ENCODE measurements around the gene CAT. TPM values are rescaled to one million over a fixed set of nuclear protein-coding genes. Genes with fewer than 3 reads are reported as not detected.

Gene CAT
- total and polyA plus RNA-seq, 2 donors (not counting 1 experiment from before 2014, with no cell fraction given) = 93.8 to 113 TPM

- DNase-seq (ENCODE audit: low read depth in 2 of 2) = no peak
- H3K27me3 ChIP-seq (ENCODE audit: control insufficient read depth, insufficient read depth, low read length) = no peaks in the 10 kb centered on the region
These were observed 13.4 kb upstream of the CAT start for GRCh38 chr11:34425360-34425759.

GRCh38 chr11:34425867-34426266 is 12.9 kb upstream of the CAT start:
- Histone ChIP-seq H3K27me3 (ENCODE audit: control insufficient read depth, insufficient read depth, low read length) (no peaks in the 10 kb centered on the region), H3K9ac (ENCODE audit: insufficient read depth, low read length) (no peak overlapping the region), H4K20me1 (ENCODE audit: control insufficient read depth, extremely low read depth, insufficient read depth, low read length) (no peaks in the 10 kb centered on the region), H3K79me2 (ENCODE audit: control insufficient read depth, insufficient read depth, low read length) (no peaks in the 10 kb centered on the region), H3K27ac (ENCODE audit: insufficient read depth, low read length) (no peak overlapping the region), H3K4me1 (ENCODE audit: control insufficient read depth, extremely low read depth, insufficient read depth, low read length) (peaks cover 9% of the 10 kb centered on the region), H3K36me3 (ENCODE audit: control insufficient read depth, insufficient read depth, low read length) (no peaks in the 10 kb centered on the region), H3K9me3 (ENCODE audit: control insufficient read depth, insufficient read depth, low read depth, low read length) (no peaks in the 10 kb centered on the region), H3K4me3 (replicated peaks in 1 of 4; ENCODE audit: control extremely low read depth in 1 of 4, insufficient read depth in 1 of 4, low read depth in 3 of 4, low read length in 4 of 4) (no peak overlapping the region), H3K4me2 (ENCODE audit: extremely low read depth, insufficient read depth, low read length) (no peak overlapping the region), H2AFZ (ENCODE audit: low read length) (no peak overlapping the region)
- TF ChIP-seq EZH2 (IDR thresholded peaks at IDR 0.05; ENCODE audit: low read length, missing control alignments) (no peak), CTCF (conservative IDR thresholded peaks at IDR 0.05 in 1 of 2, IDR thresholded peaks at IDR 0.05 in 1 of 2; ENCODE audit: low read depth in 1 of 2, low read length in 2 of 2) (no peak)
- DNase-seq (ENCODE audit: low read depth in 2 of 2) = peak in 1 of 2 donors; percentile 16

More at GRCh38 chr11:34425360-34425759, 13.4 kb upstream of the CAT start:
- Histone ChIP-seq H3K79me2 (ENCODE audit: control insufficient read depth, insufficient read depth, low read length) (no peaks in the 10 kb centered on the region), H3K36me3 (ENCODE audit: control insufficient read depth, insufficient read depth, low read length) (no peaks in the 10 kb centered on the region), H3K9me3 (ENCODE audit: control insufficient read depth, insufficient read depth, low read depth, low read length) (no peaks in the 10 kb centered on the region), H4K20me1 (ENCODE audit: control insufficient read depth, extremely low read depth, insufficient read depth, low read length) (no peaks in the 10 kb centered on the region), H3K9ac (ENCODE audit: insufficient read depth, low read length) (no peak overlapping the region), H3K4me1 (ENCODE audit: control insufficient read depth, extremely low read depth, insufficient read depth, low read length) (peaks cover 9% of the 10 kb centered on the region), H3K4me3 (replicated peaks in 1 of 4; ENCODE audit: control extremely low read depth in 1 of 4, insufficient read depth in 1 of 4, low read depth in 3 of 4, low read length in 4 of 4) (no peak overlapping the region), H3K4me2 (ENCODE audit: extremely low read depth, insufficient read depth, low read length) (no peak overlapping the region), H2AFZ (ENCODE audit: low read length) (no peak overlapping the region), H3K27ac (ENCODE audit: insufficient read depth, low read length) (no peak overlapping the region)
- TF ChIP-seq EZH2 (IDR thresholded peaks at IDR 0.05; ENCODE audit: low read length, missing control alignments) (no peak), CTCF (conservative IDR thresholded peaks at IDR 0.05 in 1 of 2, IDR thresholded peaks at IDR 0.05 in 1 of 2; ENCODE audit: low read depth in 1 of 2, low read length in 2 of 2) (no peak)

- H3K9me3 ChIP-seq (ENCODE audit: control insufficient read depth, insufficient read depth, low read depth, low read length) = no peaks in the 10 kb centered on the region
- H3K4me3 ChIP-seq (replicated peaks in 1 of 4; ENCODE audit: control extremely low read depth in 1 of 4, insufficient read depth in 1 of 4, low read depth in 3 of 4, low read length in 4 of 4) = no peak overlapping the region
- H3K27me3 ChIP-seq (ENCODE audit: control insufficient read depth, insufficient read depth, low read length) = no peaks in the 10 kb centered on the region
- no peaks in the 10 kb centered on the region for H3K79me2 ChIP-seq (ENCODE audit: control insufficient read depth, insufficient read depth, low read length)
- H3K4me2 ChIP-seq (ENCODE audit: extremely low read depth, insufficient read depth, low read length) = peak overlapping the region; percentile 17
- H4K20me1 ChIP-seq (ENCODE audit: control insufficient read depth, extremely low read depth, insufficient read depth, low read length) = no peaks in the 10 kb centered on the region
- no peak overlapping the region for H3K9ac ChIP-seq (ENCODE audit: insufficient read depth, low read length)
- peak overlapping the region; percentile 76 for H3K27ac ChIP-seq (ENCODE audit: insufficient read depth, low read length)
- no peak overlapping the region for H2AFZ ChIP-seq (ENCODE audit: low read length)
- peaks cover 9% of the 10 kb centered on the region for H3K4me1 ChIP-seq (ENCODE audit: control insufficient read depth, extremely low read depth, insufficient read depth, low read length)
- no peaks in the 10 kb centered on the region for H3K36me3 ChIP-seq (ENCODE audit: control insufficient read depth, insufficient read depth, low read length)
- peak in 1 of 2 donors; percentile 43 for DNase-seq (ENCODE audit: low read depth in 2 of 2)
- no peak for TF ChIP-seq EZH2 (IDR thresholded peaks at IDR 0.05; ENCODE audit: low read length, missing control alignments)
- TF ChIP-seq CTCF (conservative IDR thresholded peaks at IDR 0.05 in 1 of 2, IDR thresholded peaks at IDR 0.05 in 1 of 2; ENCODE audit: low read depth in 1 of 2, low read length in 2 of 2) = no peak
These were observed 12.0 kb upstream of the CAT start for GRCh38 chr11:34426766-34427185.

Measured in fibroblast of lung (primary cell).